HepG2 (cell line): ENCODE measurements around the gene MIEF2. TPM values are rescaled to one million over a fixed set of nuclear protein-coding genes. Genes with fewer than 3 reads are reported as not detected.

Source experiments
- CAMTA2 ChIP-seq: sonication (generic); formaldehyde crosslinking; IDR thresholded peaks from 2 replicates; pipeline ENCODE4 v1.4.0; 2020; ENCODE audit warnings: mild to moderate bottlenecking, missing genetic modification reagents, borderline replicate concordance
- EED ChIP-seq: sonication (generic); formaldehyde crosslinking; IDR thresholded peaks from 2 replicates; pipeline ENCODE4 v1.5.0; 2020; ENCODE audit warnings: mild to moderate bottlenecking, missing genetic modification reagents
- KLF13 ChIP-seq: sonication (generic); formaldehyde crosslinking; IDR thresholded peaks from 2 replicates; pipeline ENCODE4 v1.4.0; 2020; ENCODE audit warnings: mild to moderate bottlenecking, missing genetic modification reagents
- RNF2 ChIP-seq: fragments of 450-650 bp; conservative IDR thresholded peaks from 2 replicates; pipeline ENCODE4 v1.6.1; 2016; ENCODE audit warnings: low read depth
- ZNF34 ChIP-seq: sonication (generic); formaldehyde crosslinking; IDR thresholded peaks from 2 replicates; pipeline ENCODE4 v1.4.0; 2020; ENCODE audit warnings: mild to moderate bottlenecking, missing genetic modification reagents, borderline replicate concordance
- ZNF891 ChIP-seq: sonication (generic); formaldehyde crosslinking; IDR thresholded peaks from 2 replicates; pipeline ENCODE4 v1.5.0; 2020; ENCODE audit warnings: mild to moderate bottlenecking, missing genetic modification reagents
- polyA plus RNA-seq, 8 experiments: library from polyadenylated mRNA; depleted of rRNA in 3 of 8; stranded (reverse) in 7 of 8; unstranded in 1 of 8; fragments of >200 nt; fragmentation: Illumina TruSeq in 4 of 8; extraction: Trizol in 4 of 8; gene quantifications; 2 replicates each; pipeline versions ENCODE4 v1.2.1 to v1.2.3, GENCODE V29; 2011 to 2016; ENCODE audit warnings: low read depth in 4 of 8, missing spikeins in 1 of 8, mixed read lengths in 1 of 8; ENCODE audit not compliant: insufficient read depth in 1 of 8
- total RNA-seq, 5 experiments: library from RNA; depleted of rRNA; stranded (reverse); fragments of >200 nt; fragmentation: Illumina TruSeq; extraction: Trizol; gene quantifications; 2 replicates each; pipeline ENCODE4 v1.2.3, GENCODE V29; 2016; ENCODE audit warnings: low read depth in 1 of 5
- TF ChIP-seq, protein P1 (sequence below): IDR thresholded peaks from 2 replicates; pipeline ENCODE4 v1.6.1; 2016; ENCODE audit warnings: low read depth, control low read depth
- TF ChIP-seq, protein P2 (sequence below): sonication (generic); formaldehyde crosslinking; IDR thresholded peaks from 2 replicates; pipeline ENCODE4 v1.9.0; 2021; ENCODE audit warnings: mild to moderate bottlenecking, missing genetic modification reagents
- TF ChIP-seq, protein P3 (sequence below): sonication (generic); formaldehyde crosslinking; IDR thresholded peaks from 2 replicates; pipeline ENCODE4 v1.4.0; 2020; ENCODE audit warnings: mild to moderate bottlenecking, missing genetic modification reagents
- TF ChIP-seq, protein P4 (sequence below): sonication (generic); formaldehyde crosslinking; IDR thresholded peaks from 2 replicates; pipeline ENCODE4 v1.5.0; 2020; ENCODE audit warnings: missing genetic modification reagents
- TF ChIP-seq, protein P5 (sequence below): sonication (generic); formaldehyde crosslinking; IDR thresholded peaks from 2 replicates; pipeline ENCODE4 v1.4.0; 2020; ENCODE audit warnings: mild to moderate bottlenecking, missing genetic modification reagents, borderline replicate concordance

MIEF2 gene
- total and polyA plus RNA-seq, 2 of the 13 experiments (the other 11 are each of a cell fraction or from before 2014, with no cell fraction given), result 6.0 to 8.0 TPM

DNA sequence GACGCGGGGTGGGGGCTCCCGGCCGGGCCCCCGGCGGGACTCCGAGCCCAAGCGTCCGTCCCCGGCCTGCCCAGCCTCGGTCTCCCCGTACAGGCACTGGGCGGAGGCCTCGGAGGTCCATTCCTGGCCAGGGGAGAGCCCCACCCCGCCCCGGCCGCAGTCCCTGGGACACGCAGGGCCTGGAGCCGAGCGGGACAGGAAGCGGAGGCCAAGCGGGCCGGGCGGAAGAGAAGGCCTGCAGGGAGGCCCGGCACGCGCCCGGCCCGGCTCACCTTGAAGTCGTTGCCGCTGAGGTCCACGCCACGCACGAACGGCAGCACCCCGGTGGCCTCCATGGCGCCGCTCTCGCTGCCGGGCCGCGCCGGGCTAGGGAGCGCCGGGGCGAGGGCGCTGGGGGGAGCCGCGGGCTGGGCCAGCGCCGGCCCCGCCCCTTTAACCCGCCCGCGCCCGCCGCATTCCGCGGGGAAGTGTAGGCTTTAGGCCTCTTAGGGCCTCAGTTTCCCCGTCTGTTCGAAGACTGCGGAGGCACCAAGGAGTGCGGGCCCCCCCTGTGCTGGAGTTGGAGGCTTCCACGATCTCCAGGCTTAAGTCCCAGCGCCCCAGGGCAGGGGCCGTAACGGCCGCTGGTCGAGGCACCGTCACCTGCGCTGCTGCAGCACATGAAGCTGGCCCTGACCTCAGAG, 2.0 kb upstream of the MIEF2 start, which contains the start of gene FLII (continued):
- TF ChIP-seq, protein P1, sequence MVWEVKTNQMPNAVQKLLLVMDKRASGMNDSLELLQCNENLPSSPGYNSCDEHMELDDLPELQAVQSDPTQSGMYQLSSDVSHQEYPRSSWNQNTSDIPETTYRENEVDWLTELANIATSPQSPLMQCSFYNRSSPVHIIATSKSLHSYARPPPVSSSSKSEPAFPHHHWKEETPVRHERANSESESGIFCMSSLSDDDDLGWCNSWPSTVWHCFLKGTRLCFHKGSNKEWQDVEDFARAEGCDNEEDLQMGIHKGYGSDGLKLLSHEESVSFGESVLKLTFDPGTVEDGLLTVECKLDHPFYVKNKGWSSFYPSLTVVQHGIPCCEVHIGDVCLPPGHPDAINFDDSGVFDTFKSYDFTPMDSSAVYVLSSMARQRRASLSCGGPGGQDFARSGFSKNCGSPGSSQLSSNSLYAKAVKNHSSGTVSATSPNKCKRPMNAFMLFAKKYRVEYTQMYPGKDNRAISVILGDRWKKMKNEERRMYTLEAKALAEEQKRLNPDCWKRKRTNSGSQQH (CRISPR knock-in tag), result no peak
- TF ChIP-seq, protein P2, sequence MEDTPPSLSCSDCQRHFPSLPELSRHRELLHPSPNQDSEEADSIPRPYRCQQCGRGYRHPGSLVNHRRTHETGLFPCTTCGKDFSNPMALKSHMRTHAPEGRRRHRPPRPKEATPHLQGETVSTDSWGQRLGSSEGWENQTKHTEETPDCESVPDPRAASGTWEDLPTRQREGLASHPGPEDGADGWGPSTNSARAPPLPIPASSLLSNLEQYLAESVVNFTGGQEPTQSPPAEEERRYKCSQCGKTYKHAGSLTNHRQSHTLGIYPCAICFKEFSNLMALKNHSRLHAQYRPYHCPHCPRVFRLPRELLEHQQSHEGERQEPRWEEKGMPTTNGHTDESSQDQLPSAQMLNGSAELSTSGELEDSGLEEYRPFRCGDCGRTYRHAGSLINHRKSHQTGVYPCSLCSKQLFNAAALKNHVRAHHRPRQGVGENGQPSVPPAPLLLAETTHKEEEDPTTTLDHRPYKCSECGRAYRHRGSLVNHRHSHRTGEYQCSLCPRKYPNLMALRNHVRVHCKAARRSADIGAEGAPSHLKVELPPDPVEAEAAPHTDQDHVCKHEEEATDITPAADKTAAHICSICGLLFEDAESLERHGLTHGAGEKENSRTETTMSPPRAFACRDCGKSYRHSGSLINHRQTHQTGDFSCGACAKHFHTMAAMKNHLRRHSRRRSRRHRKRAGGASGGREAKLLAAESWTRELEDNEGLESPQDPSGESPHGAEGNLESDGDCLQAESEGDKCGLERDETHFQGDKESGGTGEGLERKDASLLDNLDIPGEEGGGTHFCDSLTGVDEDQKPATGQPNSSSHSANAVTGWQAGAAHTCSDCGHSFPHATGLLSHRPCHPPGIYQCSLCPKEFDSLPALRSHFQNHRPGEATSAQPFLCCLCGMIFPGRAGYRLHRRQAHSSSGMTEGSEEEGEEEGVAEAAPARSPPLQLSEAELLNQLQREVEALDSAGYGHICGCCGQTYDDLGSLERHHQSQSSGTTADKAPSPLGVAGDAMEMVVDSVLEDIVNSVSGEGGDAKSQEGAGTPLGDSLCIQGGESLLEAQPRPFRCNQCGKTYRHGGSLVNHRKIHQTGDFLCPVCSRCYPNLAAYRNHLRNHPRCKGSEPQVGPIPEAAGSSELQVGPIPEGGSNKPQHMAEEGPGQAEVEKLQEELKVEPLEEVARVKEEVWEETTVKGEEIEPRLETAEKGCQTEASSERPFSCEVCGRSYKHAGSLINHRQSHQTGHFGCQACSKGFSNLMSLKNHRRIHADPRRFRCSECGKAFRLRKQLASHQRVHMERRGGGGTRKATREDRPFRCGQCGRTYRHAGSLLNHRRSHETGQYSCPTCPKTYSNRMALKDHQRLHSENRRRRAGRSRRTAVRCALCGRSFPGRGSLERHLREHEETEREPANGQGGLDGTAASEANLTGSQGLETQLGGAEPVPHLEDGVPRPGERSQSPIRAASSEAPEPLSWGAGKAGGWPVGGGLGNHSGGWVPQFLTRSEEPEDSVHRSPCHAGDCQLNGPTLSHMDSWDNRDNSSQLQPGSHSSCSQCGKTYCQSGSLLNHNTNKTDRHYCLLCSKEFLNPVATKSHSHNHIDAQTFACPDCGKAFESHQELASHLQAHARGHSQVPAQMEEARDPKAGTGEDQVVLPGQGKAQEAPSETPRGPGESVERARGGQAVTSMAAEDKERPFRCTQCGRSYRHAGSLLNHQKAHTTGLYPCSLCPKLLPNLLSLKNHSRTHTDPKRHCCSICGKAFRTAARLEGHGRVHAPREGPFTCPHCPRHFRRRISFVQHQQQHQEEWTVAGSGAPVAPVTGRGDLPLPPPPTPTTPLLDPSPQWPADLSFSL (CRISPR knock-in tag), result no peak
- no peak; the same call in 1 of the 2 replicates for TF ChIP-seq ZNF34 (CRISPR knock-in tag)
- TF ChIP-seq RNF2, result no peak
- TF ChIP-seq, protein P3, sequence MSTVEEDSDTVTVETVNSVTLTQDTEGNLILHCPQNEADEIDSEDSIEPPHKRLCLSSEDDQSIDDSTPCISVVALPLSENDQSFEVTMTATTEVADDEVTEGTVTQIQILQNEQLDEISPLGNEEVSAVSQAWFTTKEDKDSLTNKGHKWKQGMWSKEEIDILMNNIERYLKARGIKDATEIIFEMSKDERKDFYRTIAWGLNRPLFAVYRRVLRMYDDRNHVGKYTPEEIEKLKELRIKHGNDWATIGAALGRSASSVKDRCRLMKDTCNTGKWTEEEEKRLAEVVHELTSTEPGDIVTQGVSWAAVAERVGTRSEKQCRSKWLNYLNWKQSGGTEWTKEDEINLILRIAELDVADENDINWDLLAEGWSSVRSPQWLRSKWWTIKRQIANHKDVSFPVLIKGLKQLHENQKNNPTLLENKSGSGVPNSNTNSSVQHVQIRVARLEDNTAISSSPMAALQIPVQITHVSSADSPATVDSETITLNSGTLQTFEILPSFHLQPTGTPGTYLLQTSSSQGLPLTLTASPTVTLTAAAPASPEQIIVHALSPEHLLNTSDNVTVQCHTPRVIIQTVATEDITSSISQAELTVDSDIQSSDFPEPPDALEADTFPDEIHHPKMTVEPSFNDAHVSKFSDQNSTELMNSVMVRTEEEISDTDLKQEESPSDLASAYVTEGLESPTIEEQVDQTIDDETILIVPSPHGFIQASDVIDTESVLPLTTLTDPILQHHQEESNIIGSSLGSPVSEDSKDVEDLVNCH (CRISPR knock-in tag), result no peak
- TF ChIP-seq KLF13 (CRISPR knock-in tag), result no peak
- TF ChIP-seq ZNF891 (CRISPR knock-in tag), result no peak
- TF ChIP-seq, protein P4, sequence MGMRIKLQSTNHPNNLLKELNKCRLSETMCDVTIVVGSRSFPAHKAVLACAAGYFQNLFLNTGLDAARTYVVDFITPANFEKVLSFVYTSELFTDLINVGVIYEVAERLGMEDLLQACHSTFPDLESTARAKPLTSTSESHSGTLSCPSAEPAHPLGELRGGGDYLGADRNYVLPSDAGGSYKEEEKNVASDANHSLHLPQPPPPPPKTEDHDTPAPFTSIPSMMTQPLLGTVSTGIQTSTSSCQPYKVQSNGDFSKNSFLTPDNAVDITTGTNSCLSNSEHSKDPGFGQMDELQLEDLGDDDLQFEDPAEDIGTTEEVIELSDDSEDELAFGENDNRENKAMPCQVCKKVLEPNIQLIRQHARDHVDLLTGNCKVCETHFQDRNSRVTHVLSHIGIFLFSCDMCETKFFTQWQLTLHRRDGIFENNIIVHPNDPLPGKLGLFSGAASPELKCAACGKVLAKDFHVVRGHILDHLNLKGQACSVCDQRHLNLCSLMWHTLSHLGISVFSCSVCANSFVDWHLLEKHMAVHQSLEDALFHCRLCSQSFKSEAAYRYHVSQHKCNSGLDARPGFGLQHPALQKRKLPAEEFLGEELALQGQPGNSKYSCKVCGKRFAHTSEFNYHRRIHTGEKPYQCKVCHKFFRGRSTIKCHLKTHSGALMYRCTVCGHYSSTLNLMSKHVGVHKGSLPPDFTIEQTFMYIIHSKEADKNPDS, result no peak
- TF ChIP-seq EED, result peak; percentile 93
- TF ChIP-seq, protein P5, sequence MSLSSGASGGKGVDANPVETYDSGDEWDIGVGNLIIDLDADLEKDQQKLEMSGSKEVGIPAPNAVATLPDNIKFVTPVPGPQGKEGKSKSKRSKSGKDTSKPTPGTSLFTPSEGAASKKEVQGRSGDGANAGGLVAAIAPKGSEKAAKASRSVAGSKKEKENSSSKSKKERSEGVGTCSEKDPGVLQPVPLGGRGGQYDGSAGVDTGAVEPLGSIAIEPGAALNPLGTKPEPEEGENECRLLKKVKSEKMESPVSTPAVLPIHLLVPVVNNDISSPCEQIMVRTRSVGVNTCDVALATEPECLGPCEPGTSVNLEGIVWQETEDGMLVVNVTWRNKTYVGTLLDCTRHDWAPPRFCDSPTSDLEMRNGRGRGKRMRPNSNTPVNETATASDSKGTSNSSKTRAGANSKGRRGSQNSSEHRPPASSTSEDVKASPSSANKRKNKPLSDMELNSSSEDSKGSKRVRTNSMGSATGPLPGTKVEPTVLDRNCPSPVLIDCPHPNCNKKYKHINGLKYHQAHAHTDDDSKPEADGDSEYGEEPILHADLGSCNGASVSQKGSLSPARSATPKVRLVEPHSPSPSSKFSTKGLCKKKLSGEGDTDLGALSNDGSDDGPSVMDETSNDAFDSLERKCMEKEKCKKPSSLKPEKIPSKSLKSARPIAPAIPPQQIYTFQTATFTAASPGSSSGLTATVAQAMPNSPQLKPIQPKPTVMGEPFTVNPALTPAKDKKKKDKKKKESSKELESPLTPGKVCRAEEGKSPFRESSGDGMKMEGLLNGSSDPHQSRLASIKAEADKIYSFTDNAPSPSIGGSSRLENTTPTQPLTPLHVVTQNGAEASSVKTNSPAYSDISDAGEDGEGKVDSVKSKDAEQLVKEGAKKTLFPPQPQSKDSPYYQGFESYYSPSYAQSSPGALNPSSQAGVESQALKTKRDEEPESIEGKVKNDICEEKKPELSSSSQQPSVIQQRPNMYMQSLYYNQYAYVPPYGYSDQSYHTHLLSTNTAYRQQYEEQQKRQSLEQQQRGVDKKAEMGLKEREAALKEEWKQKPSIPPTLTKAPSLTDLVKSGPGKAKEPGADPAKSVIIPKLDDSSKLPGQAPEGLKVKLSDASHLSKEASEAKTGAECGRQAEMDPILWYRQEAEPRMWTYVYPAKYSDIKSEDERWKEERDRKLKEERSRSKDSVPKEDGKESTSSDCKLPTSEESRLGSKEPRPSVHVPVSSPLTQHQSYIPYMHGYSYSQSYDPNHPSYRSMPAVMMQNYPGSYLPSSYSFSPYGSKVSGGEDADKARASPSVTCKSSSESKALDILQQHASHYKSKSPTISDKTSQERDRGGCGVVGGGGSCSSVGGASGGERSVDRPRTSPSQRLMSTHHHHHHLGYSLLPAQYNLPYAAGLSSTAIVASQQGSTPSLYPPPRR, result no peak
- no peak for TF ChIP-seq CAMTA2
